Measurements from ENCODE around the gene GPAT3.

DNA sequence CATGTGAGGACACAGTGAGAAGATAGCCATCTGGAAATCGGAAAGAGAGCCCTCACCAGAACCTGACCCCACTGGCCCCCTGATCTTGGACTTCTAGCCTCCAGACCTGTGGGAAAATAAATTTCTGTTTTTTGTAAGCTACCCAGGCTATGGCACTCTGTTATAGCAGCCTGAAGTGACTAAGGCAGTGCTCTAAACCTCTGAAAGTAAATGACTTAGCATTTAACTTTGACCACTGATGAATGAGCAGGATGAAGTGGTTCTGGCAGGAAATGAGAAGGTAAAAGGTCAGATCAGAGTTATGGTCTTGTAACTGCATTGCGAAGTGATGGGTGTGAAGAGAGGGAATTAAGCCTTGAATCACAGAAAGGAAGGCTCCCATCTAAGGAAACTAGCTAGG, 17.0 kb downstream of the GPAT3 start:
- TF ChIP-seq POLR2AphosphoS5 (IDR thresholded peaks at IDR 0.05; ENCODE audit: low read depth) (no peak), EZH2phosphoT487 (IDR thresholded peaks at IDR 0.05; ENCODE audit: unreplicated experiment) (no peak), JUNB (IDR thresholded peaks at IDR 0.05; ENCODE audit: unreplicated experiment) (no peak), EZH2 (IDR thresholded peaks at IDR 0.05; ENCODE audit: low read depth, unreplicated experiment) (no peak), CREB1 (CRISPR knock-in tag; IDR thresholded peaks at IDR 0.05; ENCODE audit: low read depth) (no peak), STAT1 (IDR thresholded peaks at IDR 0.05; ENCODE audit: unreplicated experiment) (no peak), ZNF114 (CRISPR knock-in tag; IDR thresholded peaks at IDR 0.05) (no peak)
- TF ChIP-seq, protein P1, sequence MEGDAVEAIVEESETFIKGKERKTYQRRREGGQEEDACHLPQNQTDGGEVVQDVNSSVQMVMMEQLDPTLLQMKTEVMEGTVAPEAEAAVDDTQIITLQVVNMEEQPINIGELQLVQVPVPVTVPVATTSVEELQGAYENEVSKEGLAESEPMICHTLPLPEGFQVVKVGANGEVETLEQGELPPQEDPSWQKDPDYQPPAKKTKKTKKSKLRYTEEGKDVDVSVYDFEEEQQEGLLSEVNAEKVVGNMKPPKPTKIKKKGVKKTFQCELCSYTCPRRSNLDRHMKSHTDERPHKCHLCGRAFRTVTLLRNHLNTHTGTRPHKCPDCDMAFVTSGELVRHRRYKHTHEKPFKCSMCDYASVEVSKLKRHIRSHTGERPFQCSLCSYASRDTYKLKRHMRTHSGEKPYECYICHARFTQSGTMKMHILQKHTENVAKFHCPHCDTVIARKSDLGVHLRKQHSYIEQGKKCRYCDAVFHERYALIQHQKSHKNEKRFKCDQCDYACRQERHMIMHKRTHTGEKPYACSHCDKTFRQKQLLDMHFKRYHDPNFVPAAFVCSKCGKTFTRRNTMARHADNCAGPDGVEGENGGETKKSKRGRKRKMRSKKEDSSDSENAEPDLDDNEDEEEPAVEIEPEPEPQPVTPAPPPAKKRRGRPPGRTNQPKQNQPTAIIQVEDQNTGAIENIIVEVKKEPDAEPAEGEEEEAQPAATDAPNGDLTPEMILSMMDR (conservative IDR thresholded peaks at IDR 0.05; ENCODE audit: low read depth in 2 of 2) = no peak
- TF ChIP-seq, protein P2, sequence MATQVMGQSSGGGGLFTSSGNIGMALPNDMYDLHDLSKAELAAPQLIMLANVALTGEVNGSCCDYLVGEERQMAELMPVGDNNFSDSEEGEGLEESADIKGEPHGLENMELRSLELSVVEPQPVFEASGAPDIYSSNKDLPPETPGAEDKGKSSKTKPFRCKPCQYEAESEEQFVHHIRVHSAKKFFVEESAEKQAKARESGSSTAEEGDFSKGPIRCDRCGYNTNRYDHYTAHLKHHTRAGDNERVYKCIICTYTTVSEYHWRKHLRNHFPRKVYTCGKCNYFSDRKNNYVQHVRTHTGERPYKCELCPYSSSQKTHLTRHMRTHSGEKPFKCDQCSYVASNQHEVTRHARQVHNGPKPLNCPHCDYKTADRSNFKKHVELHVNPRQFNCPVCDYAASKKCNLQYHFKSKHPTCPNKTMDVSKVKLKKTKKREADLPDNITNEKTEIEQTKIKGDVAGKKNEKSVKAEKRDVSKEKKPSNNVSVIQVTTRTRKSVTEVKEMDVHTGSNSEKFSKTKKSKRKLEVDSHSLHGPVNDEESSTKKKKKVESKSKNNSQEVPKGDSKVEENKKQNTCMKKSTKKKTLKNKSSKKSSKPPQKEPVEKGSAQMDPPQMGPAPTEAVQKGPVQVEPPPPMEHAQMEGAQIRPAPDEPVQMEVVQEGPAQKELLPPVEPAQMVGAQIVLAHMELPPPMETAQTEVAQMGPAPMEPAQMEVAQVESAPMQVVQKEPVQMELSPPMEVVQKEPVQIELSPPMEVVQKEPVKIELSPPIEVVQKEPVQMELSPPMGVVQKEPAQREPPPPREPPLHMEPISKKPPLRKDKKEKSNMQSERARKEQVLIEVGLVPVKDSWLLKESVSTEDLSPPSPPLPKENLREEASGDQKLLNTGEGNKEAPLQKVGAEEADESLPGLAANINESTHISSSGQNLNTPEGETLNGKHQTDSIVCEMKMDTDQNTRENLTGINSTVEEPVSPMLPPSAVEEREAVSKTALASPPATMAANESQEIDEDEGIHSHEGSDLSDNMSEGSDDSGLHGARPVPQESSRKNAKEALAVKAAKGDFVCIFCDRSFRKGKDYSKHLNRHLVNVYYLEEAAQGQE (IDR thresholded peaks at IDR 0.05; ENCODE audit: unreplicated experiment) = no peak

All from GM23338 (cell line).